ENCODE results near the gene CNTNAP5.
A peak's percentile ranks its signal among the peaks of the same experiment; 100 is the strongest.

Gene CNTNAP5

GRCh38 chr2:124024561-124025170, 421 bp upstream of the CNTNAP5 start:
- H3K4me3 ChIP-seq (ENCODE audit: low read depth, low read length) = no peak overlapping the region
- no peak for DNase-seq (ENCODE audit: low read depth, low spot score)
- POLR2A ChIA-PET = no interaction called here
- CTCF ChIA-PET = no interaction called here
- TF ChIP-seq CTCF (IDR thresholded peaks at IDR 0.05; ENCODE audit: insufficient read depth, low read length, missing control alignments) = no peak

DNA sequence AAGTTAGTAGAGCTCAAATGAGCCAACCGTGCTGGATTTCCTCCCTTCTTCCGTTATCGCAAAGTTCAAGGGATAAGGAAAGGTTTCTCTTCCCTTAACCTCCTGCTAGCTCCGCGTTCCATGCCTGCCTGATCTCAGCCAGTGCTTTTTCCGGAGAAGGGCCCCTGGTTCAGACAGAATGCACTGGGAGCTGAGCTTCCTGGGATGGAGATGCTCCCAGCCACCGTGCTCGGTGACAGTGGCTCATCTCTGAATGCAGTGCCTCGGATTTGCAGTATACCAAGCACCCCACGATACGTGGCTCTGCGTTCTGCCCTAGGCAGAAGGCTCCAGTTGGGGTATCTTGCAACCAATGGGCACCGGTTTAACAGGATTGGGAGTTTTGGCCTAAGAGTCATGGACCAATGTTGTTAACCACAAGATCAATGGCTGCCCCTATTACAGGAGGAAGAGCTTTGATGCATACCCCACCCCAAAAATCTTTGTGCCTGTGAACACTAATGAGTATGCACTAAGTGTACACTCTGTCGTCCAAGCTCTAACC, 876 bp downstream of the CNTNAP5 start:
- DNase-seq (ENCODE audit: low read depth, low spot score) = no peak
- TF ChIP-seq CTCF (IDR thresholded peaks at IDR 0.05; ENCODE audit: insufficient read depth, low read length, missing control alignments) = no peak
- ChIA-PET CTCF (no interaction called here), POLR2A (no interaction called here)
- no peak overlapping the region for H3K4me3 ChIP-seq (ENCODE audit: low read depth, low read length)

GRCh38 chr2:124026503-124026902, 1.4 kb downstream of the CNTNAP5 start:
- DNase-seq (ENCODE audit: low read depth, low spot score) = no peak
- TF ChIP-seq CTCF (IDR thresholded peaks at IDR 0.05; ENCODE audit: insufficient read depth, low read length, missing control alignments) = no peak
- H3K4me3 ChIP-seq (ENCODE audit: low read depth, low read length) = no peak overlapping the region
- POLR2A ChIA-PET = no interaction called here
- CTCF ChIA-PET = no interaction called here

- POLR2A ChIA-PET = no interaction called here
- CTCF ChIA-PET = interaction anchor here (0.8 to 1.1 kb wide), 2 partner anchors 8 to 23 kb away, joined by 3 read pairs; no protein-coding TSS in a partner anchor
- no peak for DNase-seq (ENCODE audit: low read depth, low spot score)
- H3K4me3 ChIP-seq (ENCODE audit: low read depth, low read length) = no peak overlapping the region
- peak; percentile 7 for TF ChIP-seq CTCF (IDR thresholded peaks at IDR 0.05; ENCODE audit: insufficient read depth, low read length, missing control alignments)
Observed at GRCh38 chr2:124027182-124027581, 2.1 kb downstream of the CNTNAP5 start.

GRCh38 chr2:124032799-124033198, 7.7 kb downstream of the CNTNAP5 start:
- ChIA-PET POLR2A (no interaction called here), CTCF (no interaction called here)
- no peak for DNase-seq (ENCODE audit: low read depth, low spot score)
- no peak for TF ChIP-seq CTCF (IDR thresholded peaks at IDR 0.05; ENCODE audit: insufficient read depth, low read length, missing control alignments)
- no peak overlapping the region for H3K4me3 ChIP-seq (ENCODE audit: low read depth, low read length)

DNA sequence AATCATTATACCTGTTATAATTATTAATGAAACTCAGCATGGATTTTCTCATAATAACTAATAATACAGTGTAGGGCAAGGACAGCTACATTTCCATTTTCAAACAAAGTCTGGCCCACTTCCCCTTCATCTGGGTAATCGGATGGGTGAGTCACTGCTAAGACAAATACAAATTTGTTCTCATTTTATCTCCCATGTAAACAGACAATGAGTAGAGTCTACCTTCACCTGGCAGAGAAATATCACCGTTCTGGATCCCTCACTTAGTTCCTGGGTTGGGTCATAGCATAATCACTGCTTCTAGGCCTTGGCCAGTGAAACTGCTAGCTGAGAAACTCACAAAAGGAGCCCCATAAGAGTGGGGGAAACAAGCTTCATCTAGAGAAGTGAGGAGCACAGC, 9.2 kb downstream of the CNTNAP5 start:
- no peak for TF ChIP-seq CTCF (IDR thresholded peaks at IDR 0.05; ENCODE audit: insufficient read depth, low read length, missing control alignments)
- H3K4me3 ChIP-seq (ENCODE audit: low read depth, low read length) = no peak overlapping the region
- ChIA-PET POLR2A (no interaction called here), CTCF (no interaction called here)
- no peak for DNase-seq (ENCODE audit: low read depth, low spot score)
